Epithelial cell of proximal tubule (primary cell): ENCODE data around the gene IMPA2. TPM values are rescaled to one million over a fixed set of nuclear protein-coding genes. Genes with fewer than 3 reads are reported as not detected.
"Not testable (repeated sequence)": the region's sequence is repeated elsewhere in the genome, so short reads cannot be mapped to it uniquely, and the experiment has no call there.

Experiments used
- DNase-seq: peaks from one replicate; pipeline ENCODE4 v3.0.0-alpha.2; 2011; ENCODE audit warnings: low read depth
- H3K4me3 ChIP-seq: 2 replicates; pipeline ENCODE4 v1.5.1; 2011; ENCODE audit warnings: low read depth, mild to moderate bottlenecking, low read length
- total RNA-seq: library from RNA; depleted of rRNA; stranded (reverse); fragments of >200 nt; gene quantifications from 2 replicates; pipeline ENCODE4 v1.2.3, GENCODE V29; 2015
- TF ChIP-seq, protein P1 (sequence below): conservative IDR thresholded peaks from 2 replicates; pipeline ENCODE4 v1.5.1; 2012; ENCODE audit warnings: low read depth, mild to moderate bottlenecking, low read length

The IMPA2 gene
- total RNA-seq, 1 donor from 2014 or later, result 89.9 TPM

GRCh38 chr18:11969904-11970835 lies 11.1 kb upstream of the IMPA2 start:
- no peak overlapping the region for H3K4me3 ChIP-seq
- TF ChIP-seq, protein P1, sequence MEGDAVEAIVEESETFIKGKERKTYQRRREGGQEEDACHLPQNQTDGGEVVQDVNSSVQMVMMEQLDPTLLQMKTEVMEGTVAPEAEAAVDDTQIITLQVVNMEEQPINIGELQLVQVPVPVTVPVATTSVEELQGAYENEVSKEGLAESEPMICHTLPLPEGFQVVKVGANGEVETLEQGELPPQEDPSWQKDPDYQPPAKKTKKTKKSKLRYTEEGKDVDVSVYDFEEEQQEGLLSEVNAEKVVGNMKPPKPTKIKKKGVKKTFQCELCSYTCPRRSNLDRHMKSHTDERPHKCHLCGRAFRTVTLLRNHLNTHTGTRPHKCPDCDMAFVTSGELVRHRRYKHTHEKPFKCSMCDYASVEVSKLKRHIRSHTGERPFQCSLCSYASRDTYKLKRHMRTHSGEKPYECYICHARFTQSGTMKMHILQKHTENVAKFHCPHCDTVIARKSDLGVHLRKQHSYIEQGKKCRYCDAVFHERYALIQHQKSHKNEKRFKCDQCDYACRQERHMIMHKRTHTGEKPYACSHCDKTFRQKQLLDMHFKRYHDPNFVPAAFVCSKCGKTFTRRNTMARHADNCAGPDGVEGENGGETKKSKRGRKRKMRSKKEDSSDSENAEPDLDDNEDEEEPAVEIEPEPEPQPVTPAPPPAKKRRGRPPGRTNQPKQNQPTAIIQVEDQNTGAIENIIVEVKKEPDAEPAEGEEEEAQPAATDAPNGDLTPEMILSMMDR, result no peak
- DNase-seq, result no peak

GRCh38 chr18:11970836-11971226 lies 10.5 kb upstream of the IMPA2 start:
- H3K4me3 ChIP-seq, result not testable (repeated sequence)

DNA sequence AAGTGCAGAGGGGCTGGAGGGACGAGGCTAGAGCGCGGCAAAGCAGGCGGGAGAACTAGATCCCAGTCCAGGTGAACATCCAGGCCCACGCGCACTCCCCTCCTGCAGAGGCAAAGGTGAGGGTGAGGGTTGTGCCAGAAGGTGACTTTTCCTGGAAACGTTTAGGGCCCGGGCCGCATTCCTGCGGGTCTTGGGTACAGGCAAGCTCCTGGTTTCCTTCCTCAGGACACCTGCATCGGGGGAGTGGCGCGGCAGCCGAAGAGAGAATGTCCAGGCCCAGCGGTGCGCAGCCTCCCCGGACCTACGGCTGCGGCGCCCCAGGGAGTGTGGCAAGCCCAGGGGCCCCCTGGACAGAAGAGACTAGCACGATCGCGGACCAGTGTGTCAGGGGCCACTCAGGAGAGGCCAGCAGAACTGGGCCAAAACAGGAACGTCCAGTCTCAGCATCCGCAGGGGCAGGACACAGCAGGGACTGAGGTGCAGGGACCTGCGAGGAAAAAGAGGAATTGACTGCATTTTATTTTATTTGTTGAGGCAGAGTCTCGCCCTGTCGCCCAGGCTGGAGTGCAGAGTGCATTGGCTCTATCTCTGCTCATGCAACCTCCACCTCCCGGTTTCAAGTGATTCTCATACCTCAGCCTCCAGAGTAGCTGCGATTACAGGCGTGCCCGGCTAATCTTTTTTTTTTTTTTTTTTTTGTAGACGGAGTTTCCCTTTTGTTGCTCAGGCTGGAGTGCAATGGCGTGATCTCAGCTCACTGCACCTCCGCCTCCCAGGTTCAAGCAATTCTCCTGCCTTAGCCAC lies 8.7 kb upstream of the IMPA2 start:
- DNase-seq, result no peak
- H3K4me3 ChIP-seq, result peak overlapping the region; percentile 4
- TF ChIP-seq, protein P1, result no peak

More at GRCh38 chr18:11970836-11971226, 10.5 kb upstream of the IMPA2 start:
- not testable (repeated sequence) for DNase-seq

DNA sequence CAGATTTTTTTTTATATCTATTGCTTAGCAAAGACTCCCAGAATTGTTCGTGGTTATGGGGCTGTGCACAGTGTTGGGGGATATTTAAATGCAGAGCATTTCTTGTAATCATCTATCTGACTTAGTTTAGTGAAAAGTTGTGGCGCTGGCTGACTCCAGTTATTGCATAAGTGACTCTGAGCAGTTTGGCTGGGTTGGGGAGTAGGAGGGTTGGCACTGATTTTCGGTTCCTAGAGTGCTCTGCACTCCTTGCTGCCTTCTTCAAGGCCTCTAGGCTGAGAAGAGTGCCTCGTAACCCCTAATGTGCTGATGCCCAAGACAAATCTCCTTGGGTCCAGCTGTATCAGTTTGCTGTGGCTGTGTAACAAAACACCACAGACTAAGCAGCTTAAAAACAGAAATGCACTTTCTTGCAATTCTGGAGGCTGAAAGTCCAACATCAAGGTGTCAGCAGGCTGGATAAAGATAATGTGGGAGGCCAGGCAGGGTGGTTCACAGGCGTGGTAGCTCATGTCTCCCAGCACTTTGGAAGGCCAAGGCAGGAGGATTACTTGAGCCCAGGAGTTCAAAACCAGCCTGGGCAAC lies 6.5 kb upstream of the IMPA2 start:
- H3K4me3 ChIP-seq, result no peak overlapping the region
- TF ChIP-seq, protein P1, result no peak
- DNase-seq, result no peak

GRCh38 chr18:11975723-11976122 lies 5.6 kb upstream of the IMPA2 start:
- no peak for DNase-seq
- TF ChIP-seq, protein P1, result no peak
- H3K4me3 ChIP-seq, result no peak overlapping the region

DNA sequence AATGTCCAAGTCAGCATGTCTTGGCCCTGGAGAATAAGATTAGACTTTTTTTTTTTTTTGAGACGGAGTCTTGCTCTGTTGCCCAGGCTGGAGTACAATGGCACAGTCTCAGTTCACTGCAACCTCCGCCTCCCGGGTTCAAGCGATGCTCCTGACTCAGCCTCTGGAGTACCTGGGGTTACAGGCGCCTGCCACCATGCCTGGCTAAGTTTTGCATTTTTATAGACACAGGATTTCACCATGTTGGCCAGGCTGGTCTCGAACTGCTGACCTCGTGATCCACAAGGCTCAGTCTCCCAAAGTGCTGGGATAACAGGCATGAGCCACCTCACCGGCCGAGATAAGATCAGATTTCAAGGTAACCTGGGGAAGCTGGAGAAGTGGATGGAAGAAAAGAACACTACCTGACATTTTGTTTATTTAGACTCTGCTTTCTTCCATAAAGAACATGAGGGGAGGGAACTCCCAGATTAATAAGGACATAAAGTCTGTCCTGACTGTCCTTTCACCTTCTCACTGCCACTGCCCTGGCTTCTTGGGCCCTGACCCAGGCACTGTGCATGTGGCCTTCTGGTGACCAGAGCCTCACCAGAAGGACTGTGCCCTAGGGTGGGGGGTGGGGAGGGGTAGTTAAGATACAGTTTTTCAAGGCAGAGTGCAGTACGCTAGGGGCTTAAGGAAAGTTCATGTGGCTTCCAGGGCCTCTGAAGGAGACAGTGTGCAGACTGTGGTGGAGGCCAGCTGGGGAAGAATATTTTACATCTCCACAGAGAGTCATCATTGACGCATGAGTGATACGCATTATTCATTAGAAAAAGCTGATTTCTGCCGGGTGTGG lies 4.8 kb upstream of the IMPA2 start:
- no peak for DNase-seq
- H3K4me3 ChIP-seq, result no peak overlapping the region
- TF ChIP-seq, protein P1, result no peak
